CD4-positive, alpha-beta T cell (primary cell): ENCODE data around the gene JTB. TPM values are rescaled to one million over a fixed set of nuclear protein-coding genes. Genes with fewer than 3 reads are reported as not detected.

Experiments used
- ATAC-seq: fragments of 200-7000 bp; cut with Tn5 transposase; one replicate; pipeline ENCODE4 v1.10.0; 2022; ENCODE audit warnings: mild to moderate bottlenecking; ENCODE audit not compliant: poor library complexity
- CTCF ChIA-PET: fragments of 350-600 bp; sonication (Branson Sonifier 250); formaldehyde crosslinking; loops from one replicate; lab custom pipeline; 2021; ENCODE audit warnings: antibody characterized with exemption, inconsistent platforms; lab: Charles Lee
- POLR2A ChIA-PET: fragments of 350-600 bp; sonication (Branson Sonifier 250); formaldehyde crosslinking; loops from one replicate; lab custom pipeline; 2021; ENCODE audit warnings: antibody characterized with exemption, inconsistent platforms; lab: Charles Lee
- DNase-seq, 14 experiments: peaks; one replicate each; pipeline ENCODE4 v3.0.0-alpha.2; 2013 to 2020; ENCODE audit warnings: mixed read lengths in 2 of 14
- H3K27ac ChIP-seq, 2 donors: one replicate each; pipeline versions ENCODE4 v1.5.1 to v1.7.0; 2013; ENCODE audit warnings: low read length in 2 of 2, low read depth in 1 of 2, mild to moderate bottlenecking in 1 of 2
- H3K27me3 ChIP-seq, 2 experiments: 1 replicate in 1 of 2; 2 replicates in 1 of 2; pipeline versions ENCODE4 v1.6.1 to v1.7.0; 2013; ENCODE audit warnings: low read length in 2 of 2, control low read depth in 1 of 2, mild to moderate bottlenecking in 1 of 2, moderate library complexity in 1 of 2; ENCODE audit not compliant: insufficient read depth in 2 of 2, control insufficient read depth in 1 of 2
- H3K36me3 ChIP-seq: one replicate; pipeline ENCODE4 v1.6.1; 2013; ENCODE audit warnings: low read length, control low read depth; ENCODE audit not compliant: insufficient read depth
- H3K4me1 ChIP-seq: one replicate; pipeline ENCODE4 v1.6.1; 2013; ENCODE audit warnings: low read length, control low read depth; ENCODE audit not compliant: insufficient read depth
- H3K4me3 ChIP-seq: one replicate; pipeline ENCODE4 v1.5.1; 2013; ENCODE audit warnings: mild to moderate bottlenecking, low read length, moderate library complexity
- H3K9me3 ChIP-seq, 2 experiments: 1 replicate in 1 of 2; 2 replicates in 1 of 2; pipeline versions ENCODE4 v1.6.1 to v1.7.0; 2013; ENCODE audit warnings: low read length in 2 of 2, mild to moderate bottlenecking in 2 of 2, control low read depth in 1 of 2, moderate library complexity in 1 of 2; ENCODE audit not compliant: control insufficient read depth in 1 of 2, insufficient read depth in 1 of 2
- H3K27ac Mint-ChIP-seq: one replicate; pipeline ENCODE4 v1.8.0; 2020; ENCODE audit warnings: mixed read lengths
- H3K27me3 Mint-ChIP-seq: one replicate; pipeline ENCODE4 v1.8.0; 2021; ENCODE audit warnings: mixed read lengths
- H3K36me3 Mint-ChIP-seq: one replicate; pipeline ENCODE4 v1.8.0; 2021; ENCODE audit warnings: low read depth, mixed read lengths
- H3K4me1 Mint-ChIP-seq: one replicate; pipeline ENCODE4 v1.8.0; 2021; ENCODE audit warnings: low read depth, mixed read lengths
- H3K4me3 Mint-ChIP-seq: one replicate; pipeline ENCODE4 v1.8.0; 2020; ENCODE audit warnings: mild to moderate bottlenecking, mixed read lengths
- H3K9me3 Mint-ChIP-seq: one replicate; pipeline ENCODE4 v1.8.0; 2020; ENCODE audit warnings: mixed read lengths
- intact Hi-C, 2 experiments: fragments of 100-400 bp; cut with DNase I in 1 of 2; cut with micrococcal nuclease in 1 of 2; formaldehyde crosslinking; loops; one replicate each; pipeline versions ENCODE4 v1.15.1 to v1.9.0; 2023 to 2025; cut with DNase I, micrococcal nuclease
- polyA plus RNA-seq, 2 donors: library from polyadenylated mRNA; unstranded; fragments of 120-200 nt; gene quantifications; one replicate each; pipeline ENCODE4 v1.2.1, GENCODE V29; 2013
- total RNA-seq, 174 experiments: library from RNA in 2 of 174; stranded (reverse) in 2 of 174; gene quantifications; one replicate each; pipeline ENCODE4 v1.2.3 and lab custom pipeline; 2021 to 2026
- TF ChIP-seq, protein P1 (sequence below): fragments of 200-600 bp; IDR thresholded peaks from one replicate; pipeline ENCODE4 v1.8.0; 2022; ENCODE audit warnings: antibody characterized with exemption, mild to moderate bottlenecking

Gene JTB
- total RNA-seq (10 to 100 TPM; 80.4 to 80.9 TPM), total RNA-seq (lab: John Stamatoyannopoulos, UW) (8.4 to 38.1 (median 16.2) reads per million in 172 experiments)
- polyA plus RNA-seq (2013, experiment 1 of 2) = 141 TPM
- 132 TPM for polyA plus RNA-seq (2013, experiment 2 of 2)

DNA sequence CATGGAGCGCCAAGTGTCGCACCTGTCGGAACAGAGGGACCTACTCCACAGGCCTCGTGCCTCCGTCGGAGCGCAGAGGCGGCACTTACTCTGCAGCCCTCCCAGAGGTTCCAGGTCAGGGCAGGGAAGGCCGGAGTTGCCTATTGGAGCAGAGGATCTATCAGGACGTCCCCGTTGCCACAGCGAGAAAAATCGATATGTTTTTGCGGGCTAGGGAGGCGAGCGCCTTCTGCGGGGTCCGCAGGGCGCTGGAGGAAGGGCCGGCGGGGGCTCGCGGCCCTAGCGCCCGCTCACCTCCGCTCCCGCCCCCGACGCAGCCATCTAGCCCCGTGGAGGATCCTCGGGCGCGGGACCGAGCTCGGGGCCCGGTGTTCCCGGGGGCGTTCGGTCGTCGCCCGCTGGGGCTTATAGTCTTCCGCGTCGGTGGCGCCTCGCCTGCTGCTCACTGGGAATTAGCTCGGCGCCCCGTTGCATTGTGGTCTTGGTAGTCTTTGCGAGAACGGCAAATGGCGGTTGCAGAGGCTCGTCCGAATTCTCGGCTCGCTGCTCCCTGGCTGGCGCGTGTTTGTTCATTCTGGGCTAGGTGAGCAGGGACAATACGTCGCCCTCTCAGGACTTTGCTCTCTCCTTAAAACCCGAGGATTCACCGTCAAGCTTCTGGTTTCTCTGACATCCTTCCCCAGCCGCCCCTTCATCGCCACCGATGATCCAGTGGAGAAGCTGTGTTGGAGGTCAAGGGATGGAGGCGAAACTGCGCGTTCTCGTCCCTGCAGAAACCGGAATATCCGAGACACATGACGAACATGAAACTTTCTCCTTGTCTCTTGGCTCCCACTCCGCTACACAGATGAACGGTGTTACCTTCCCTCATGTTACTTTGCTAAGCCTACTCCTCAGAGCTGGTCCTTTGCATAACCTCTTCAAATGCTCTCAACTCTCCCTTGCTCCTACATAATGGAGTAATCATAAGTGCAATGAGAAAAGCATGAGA, at the start of gene JTB:
Gene JTB, minus strand, starts transcription at position 425 of the 991 bp plus-strand sequence. Its CDS starts 422 bp downstream, at position 3.
- Histone ChIP-seq H3K4me1 (peaks cover 31% of the 10 kb centered on the region), H3K9me3 (no peaks in the 10 kb centered on the region), H3K36me3 (peaks cover 32% of the 10 kb centered on the region), H3K27me3 (no peaks in the 10 kb centered on the region), H3K4me3 (peak within 1 kb of the TSS; percentile 82), H3K27ac (peak within 1 kb of the TSS; percentile 80 to 83)
- POLR2A ChIA-PET = interaction anchor here (0.6 to 5.3 kb wide), 31 partner anchors 9 to 442 kb away, joined by 3 to 149 read pairs (median 4); partner anchors contain the start of genes CHTOP, CREB3L4, CRTC2 and DENND4B
- no peaks in the 10 kb centered on the region for H3K9me3 Mint-ChIP-seq
- CTCF ChIA-PET = interaction anchor here (0.6 to 3.7 kb wide), 10 partner anchors 9 to 294 kb away, joined by 3 to 21 read pairs (median 6); partner anchors contain the start of genes CREB3L4, CRTC2, DENND4B and GATAD2B
- peak within 1 kb of the TSS; percentile 94 for H3K27ac Mint-ChIP-seq
- peaks cover 42% of the 10 kb centered on the region for H3K4me1 Mint-ChIP-seq
- TF ChIP-seq, protein P1, sequence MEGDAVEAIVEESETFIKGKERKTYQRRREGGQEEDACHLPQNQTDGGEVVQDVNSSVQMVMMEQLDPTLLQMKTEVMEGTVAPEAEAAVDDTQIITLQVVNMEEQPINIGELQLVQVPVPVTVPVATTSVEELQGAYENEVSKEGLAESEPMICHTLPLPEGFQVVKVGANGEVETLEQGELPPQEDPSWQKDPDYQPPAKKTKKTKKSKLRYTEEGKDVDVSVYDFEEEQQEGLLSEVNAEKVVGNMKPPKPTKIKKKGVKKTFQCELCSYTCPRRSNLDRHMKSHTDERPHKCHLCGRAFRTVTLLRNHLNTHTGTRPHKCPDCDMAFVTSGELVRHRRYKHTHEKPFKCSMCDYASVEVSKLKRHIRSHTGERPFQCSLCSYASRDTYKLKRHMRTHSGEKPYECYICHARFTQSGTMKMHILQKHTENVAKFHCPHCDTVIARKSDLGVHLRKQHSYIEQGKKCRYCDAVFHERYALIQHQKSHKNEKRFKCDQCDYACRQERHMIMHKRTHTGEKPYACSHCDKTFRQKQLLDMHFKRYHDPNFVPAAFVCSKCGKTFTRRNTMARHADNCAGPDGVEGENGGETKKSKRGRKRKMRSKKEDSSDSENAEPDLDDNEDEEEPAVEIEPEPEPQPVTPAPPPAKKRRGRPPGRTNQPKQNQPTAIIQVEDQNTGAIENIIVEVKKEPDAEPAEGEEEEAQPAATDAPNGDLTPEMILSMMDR = no peak
- no peaks in the 10 kb centered on the region for H3K27me3 Mint-ChIP-seq
- ATAC-seq (peak; percentile 96), DNase-seq (peak; percentile 68 to 91 (median 82))
- intact Hi-C loops = loop anchor here (1.0 kb wide), 4 partner anchors 10 to 54 kb away; partner anchors contain the start of genes CRTC2 (in 2 of the 2), RPS27 (in 2 of the 2) and CREB3L4 (in 1 of the 2)
- H3K4me3 Mint-ChIP-seq = peak within 1 kb of the TSS; percentile 98
- peaks cover 47% of the 10 kb centered on the region for H3K36me3 Mint-ChIP-seq

DNA sequence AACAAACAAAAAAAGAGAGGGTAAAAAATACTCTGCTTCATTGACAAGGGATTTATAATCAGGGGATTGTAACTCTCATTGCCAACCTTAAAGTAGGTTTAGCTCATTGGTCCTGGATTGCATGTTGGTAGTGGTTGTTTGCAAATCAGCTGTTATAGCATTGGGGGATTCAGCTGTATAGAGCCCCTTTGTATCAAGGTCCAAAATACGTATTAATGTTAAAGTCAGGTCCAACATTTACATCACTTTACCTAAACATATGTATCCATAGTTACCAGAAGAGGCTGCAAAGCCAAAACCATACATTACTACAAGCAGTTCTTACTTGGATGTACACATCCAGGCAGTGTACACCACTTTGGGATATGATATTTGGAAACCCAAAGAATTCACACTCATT, 42.5 kb upstream of the JTB start:
- H3K27me3 Mint-ChIP-seq = no peaks in the 10 kb centered on the region
- no peak for ATAC-seq
- H3K9me3 ChIP-seq = no peaks in the 10 kb centered on the region
- H3K27ac ChIP-seq = no peak overlapping the region
- H3K27me3 ChIP-seq = no peaks in the 10 kb centered on the region
- H3K4me3 Mint-ChIP-seq = no peak overlapping the region
- no peaks in the 10 kb centered on the region for H3K4me1 ChIP-seq
- TF ChIP-seq, protein P1 = no peak
- no peaks in the 10 kb centered on the region for H3K9me3 Mint-ChIP-seq
- CTCF ChIA-PET = no interaction called here
- no peak for DNase-seq
- no peak overlapping the region for H3K27ac Mint-ChIP-seq
- H3K36me3 ChIP-seq = no peaks in the 10 kb centered on the region
- no peaks in the 10 kb centered on the region for H3K4me1 Mint-ChIP-seq
- H3K4me3 ChIP-seq = no peak overlapping the region
- intact Hi-C loops = no loop called here
- POLR2A ChIA-PET = interaction anchor here (0.6 kb wide), 1 partner anchor 1312 kb away, joined by 4 read pairs; no protein-coding TSS in a partner anchor
- H3K36me3 Mint-ChIP-seq = no peaks in the 10 kb centered on the region

DNA sequence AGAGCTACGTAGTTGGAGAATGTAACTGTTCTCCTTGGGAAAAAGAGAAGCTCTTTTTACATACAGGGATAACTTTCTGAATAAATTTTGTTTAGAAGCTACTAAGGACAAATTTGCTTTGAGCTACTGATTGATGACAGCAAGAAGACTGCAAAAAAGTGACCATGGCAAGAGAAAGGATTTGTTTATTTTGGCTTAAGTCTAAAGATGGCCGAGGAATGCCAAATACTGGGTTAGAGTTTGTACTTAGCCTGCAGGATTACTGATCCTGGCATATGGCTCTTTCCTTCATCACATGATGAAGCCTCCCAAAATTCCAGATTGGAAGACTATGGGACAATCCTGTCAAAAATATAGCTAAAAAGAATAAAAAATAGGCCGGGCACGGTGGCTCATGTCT, 41.8 kb upstream of the JTB start:
- Mint-ChIP-seq H3K4me1 (no peaks in the 10 kb centered on the region), H3K36me3 (no peaks in the 10 kb centered on the region), H3K4me3 (no peak overlapping the region), H3K27ac (no peak overlapping the region), H3K27me3 (no peaks in the 10 kb centered on the region), H3K9me3 (no peaks in the 10 kb centered on the region)
- ATAC-seq (no peak), DNase-seq (no peak)
- intact Hi-C loops = no loop called here
- ChIA-PET CTCF (interaction anchor here (0.6 kb wide), 1 partner anchor 1346 kb away, joined by 3 read pairs; no protein-coding TSS in a partner anchor), POLR2A (no interaction called here)
- H3K36me3 ChIP-seq = no peaks in the 10 kb centered on the region
- H3K27ac ChIP-seq = no peak overlapping the region
- H3K27me3 ChIP-seq = no peaks in the 10 kb centered on the region
- no peaks in the 10 kb centered on the region for H3K4me1 ChIP-seq
- H3K4me3 ChIP-seq = no peak overlapping the region
- H3K9me3 ChIP-seq = no peaks in the 10 kb centered on the region
- TF ChIP-seq, protein P1 = no peak
